DND-41 (cell line): ENCODE results near the gene LRP5.

Experiments
- EZH2 ChIP-seq: IDR thresholded peaks from 3 replicates; pipeline ENCODE4 v1.6.1; 2012; ENCODE audit warnings: borderline replicate concordance, low read depth, mild to moderate bottlenecking, moderate library complexity, low read length, inconsistent platforms; ENCODE audit not compliant: severe bottlenecking
- TF ChIP-seq, protein P1 (sequence below): IDR thresholded peaks from 2 replicates; pipeline ENCODE4 v1.5.1; 2012; ENCODE audit warnings: borderline replicate concordance, low read length, moderate library complexity, mild to moderate bottlenecking; ENCODE audit not compliant: poor library complexity, severe bottlenecking; ENCODE audit errors: extremely low read depth

DNA sequence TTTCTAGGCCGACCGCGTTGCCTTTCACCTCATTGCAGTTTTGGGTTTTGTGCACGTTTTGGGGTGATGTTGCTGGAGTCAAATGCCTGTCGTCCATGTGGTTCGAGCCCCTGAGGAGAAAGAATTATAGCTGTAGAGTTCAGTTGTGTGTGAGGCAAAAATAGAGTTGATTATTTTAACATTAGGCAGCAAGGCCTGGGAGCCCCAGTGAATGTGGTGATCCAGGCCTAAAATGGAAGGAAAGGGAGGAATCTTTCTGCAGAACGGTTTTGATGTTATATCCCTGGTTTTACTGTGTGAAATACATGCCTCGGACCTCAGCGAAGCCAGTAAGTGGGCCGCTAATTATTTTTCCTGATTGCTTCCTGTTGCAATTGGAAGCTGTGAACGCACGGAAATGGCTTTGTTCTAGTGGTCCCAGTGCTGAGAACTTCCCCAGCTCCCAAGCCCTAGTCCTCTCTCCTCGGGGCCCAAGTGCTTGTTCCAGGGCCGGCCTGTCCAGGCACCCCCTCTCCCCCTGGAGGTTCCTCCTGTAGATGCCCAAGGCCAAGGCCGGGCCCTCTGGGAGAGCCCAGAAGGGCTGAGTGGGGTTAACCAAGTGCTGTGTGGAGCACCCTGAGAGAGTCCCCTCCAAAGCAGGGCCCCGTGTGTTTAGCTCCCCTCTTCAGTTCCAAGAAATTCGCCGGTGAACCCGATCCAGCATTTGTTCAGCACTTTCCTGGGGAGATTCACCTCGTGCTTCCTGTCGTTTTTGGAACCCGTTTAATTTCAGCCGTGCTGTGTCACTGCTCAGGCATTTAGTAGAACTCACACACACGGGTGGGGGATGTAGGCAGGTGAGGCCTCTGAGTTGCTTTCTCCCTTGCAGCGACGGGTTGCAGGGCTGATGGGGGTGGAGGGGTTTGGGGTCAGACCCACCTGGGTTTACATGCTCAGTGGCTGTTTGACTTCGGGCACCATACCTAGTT, 2.1 kb downstream of the LRP5 start:
- TF ChIP-seq, protein P1, sequence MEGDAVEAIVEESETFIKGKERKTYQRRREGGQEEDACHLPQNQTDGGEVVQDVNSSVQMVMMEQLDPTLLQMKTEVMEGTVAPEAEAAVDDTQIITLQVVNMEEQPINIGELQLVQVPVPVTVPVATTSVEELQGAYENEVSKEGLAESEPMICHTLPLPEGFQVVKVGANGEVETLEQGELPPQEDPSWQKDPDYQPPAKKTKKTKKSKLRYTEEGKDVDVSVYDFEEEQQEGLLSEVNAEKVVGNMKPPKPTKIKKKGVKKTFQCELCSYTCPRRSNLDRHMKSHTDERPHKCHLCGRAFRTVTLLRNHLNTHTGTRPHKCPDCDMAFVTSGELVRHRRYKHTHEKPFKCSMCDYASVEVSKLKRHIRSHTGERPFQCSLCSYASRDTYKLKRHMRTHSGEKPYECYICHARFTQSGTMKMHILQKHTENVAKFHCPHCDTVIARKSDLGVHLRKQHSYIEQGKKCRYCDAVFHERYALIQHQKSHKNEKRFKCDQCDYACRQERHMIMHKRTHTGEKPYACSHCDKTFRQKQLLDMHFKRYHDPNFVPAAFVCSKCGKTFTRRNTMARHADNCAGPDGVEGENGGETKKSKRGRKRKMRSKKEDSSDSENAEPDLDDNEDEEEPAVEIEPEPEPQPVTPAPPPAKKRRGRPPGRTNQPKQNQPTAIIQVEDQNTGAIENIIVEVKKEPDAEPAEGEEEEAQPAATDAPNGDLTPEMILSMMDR: no peak
- no peak for TF ChIP-seq EZH2
